Measurements from ENCODE around the gene ARMC5.

DNA sequence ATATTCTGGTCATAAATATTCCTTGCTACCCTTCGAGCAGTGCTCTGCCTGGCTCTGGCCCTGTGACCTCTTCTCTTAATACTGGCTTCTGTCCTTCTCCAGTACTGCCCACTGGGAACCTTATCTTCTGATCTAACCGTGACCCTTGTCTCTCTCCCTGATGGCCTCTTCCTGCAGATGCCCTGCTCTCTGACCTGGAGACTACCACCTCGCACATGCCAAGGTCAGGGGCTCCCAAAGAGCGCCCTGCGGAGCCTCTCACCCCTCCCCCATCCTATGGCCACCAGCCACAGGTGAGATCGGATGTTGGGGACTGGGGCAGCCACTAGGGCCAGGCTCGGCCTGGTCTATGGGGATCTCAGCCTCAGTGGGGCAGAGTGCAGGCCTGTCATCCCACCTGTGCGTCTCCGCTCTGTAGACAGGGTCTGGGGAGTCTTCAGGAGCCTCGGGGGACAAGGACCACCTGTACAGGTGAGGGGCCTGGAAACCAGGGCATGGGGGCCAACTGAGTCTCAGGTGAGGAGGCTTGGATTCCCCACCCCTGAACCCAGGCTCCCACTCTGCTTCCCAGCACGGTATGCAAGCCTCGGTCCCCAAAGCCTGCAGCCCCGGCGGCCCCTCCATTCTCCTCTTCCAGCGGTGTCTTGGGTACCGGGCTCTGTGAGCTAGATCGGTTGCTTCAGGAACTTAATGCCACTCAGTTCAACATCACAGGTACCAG, 14.1 kb downstream of the ARMC5 start:
- TF ChIP-seq, protein P1, sequence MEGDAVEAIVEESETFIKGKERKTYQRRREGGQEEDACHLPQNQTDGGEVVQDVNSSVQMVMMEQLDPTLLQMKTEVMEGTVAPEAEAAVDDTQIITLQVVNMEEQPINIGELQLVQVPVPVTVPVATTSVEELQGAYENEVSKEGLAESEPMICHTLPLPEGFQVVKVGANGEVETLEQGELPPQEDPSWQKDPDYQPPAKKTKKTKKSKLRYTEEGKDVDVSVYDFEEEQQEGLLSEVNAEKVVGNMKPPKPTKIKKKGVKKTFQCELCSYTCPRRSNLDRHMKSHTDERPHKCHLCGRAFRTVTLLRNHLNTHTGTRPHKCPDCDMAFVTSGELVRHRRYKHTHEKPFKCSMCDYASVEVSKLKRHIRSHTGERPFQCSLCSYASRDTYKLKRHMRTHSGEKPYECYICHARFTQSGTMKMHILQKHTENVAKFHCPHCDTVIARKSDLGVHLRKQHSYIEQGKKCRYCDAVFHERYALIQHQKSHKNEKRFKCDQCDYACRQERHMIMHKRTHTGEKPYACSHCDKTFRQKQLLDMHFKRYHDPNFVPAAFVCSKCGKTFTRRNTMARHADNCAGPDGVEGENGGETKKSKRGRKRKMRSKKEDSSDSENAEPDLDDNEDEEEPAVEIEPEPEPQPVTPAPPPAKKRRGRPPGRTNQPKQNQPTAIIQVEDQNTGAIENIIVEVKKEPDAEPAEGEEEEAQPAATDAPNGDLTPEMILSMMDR (IDR thresholded peaks at IDR 0.05; ENCODE audit: low read length) = no peak
- TF ChIP-seq EZH2 (IDR thresholded peaks at IDR 0.05; ENCODE audit: borderline replicate concordance, low read length) = no peak

Measured in OCI-LY1 (cell line).